ENCODE data around the gene NOC2L.

DNA sequence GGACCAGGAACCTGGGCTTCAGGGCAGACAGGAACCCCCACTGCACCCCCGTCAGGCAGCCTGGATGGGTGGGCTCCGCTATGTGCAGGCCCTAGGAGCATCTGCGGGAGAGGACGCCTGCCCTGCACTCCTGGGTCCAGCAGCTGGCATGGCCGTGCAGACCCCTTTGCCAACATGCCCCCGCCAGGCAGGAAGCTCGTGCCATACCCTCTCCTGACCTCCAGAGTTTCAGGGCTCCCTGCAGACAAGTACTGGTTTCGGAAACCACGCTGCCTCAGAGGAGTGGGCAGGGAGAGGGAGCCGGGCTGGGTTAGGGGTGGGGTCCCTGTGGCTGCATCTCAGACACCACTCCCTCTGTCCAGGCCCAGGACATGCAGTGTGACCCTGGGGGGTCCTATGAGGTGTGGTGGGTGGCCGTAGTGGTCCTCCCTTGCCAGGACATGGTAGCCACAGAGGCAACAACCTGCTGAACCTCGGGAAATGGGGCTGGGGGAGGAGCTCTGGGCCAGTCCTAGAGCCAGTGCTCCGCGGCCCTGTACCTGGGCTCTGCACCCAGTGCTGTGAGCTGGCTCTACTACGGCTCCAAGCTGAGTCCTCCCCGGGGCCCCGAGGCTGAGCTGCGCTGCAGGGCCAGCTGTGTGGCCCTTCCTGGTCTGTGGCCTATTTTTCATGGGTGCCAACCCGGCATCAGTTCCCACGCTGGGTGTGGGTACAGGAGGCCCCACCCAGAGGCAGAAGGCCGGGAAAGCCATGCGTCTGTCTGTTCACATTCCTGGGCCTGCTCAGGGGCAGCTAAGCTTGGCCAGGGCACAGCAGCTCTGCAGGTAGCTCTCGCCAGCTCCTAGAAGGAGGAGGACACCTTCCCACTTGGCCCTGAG is 8.6 kb upstream of the NOC2L start:
- TF ChIP-seq, protein P1, sequence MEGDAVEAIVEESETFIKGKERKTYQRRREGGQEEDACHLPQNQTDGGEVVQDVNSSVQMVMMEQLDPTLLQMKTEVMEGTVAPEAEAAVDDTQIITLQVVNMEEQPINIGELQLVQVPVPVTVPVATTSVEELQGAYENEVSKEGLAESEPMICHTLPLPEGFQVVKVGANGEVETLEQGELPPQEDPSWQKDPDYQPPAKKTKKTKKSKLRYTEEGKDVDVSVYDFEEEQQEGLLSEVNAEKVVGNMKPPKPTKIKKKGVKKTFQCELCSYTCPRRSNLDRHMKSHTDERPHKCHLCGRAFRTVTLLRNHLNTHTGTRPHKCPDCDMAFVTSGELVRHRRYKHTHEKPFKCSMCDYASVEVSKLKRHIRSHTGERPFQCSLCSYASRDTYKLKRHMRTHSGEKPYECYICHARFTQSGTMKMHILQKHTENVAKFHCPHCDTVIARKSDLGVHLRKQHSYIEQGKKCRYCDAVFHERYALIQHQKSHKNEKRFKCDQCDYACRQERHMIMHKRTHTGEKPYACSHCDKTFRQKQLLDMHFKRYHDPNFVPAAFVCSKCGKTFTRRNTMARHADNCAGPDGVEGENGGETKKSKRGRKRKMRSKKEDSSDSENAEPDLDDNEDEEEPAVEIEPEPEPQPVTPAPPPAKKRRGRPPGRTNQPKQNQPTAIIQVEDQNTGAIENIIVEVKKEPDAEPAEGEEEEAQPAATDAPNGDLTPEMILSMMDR (IDR thresholded peaks at IDR 0.05; ENCODE audit: low read length) = no peak
- no peak for TF ChIP-seq EZH2 (optimal IDR thresholded peaks at IDR 0.05; ENCODE audit: low read depth, low read length)
